ENCODE measurements around the gene GPRC5D.

- TF ChIP-seq RARB (CRISPR knock-in tag; IDR thresholded peaks at IDR 0.05) = no peak
- TF ChIP-seq PPARA (CRISPR knock-in tag; IDR thresholded peaks at IDR 0.05; ENCODE audit: borderline replicate concordance) = no peak
- no peak for TF ChIP-seq ZNF8 (CRISPR knock-in tag; IDR thresholded peaks at IDR 0.05)
- TF ChIP-seq ZNF565 (CRISPR knock-in tag; conservative IDR thresholded peaks at IDR 0.05; ENCODE audit: low read depth) = no peak
- no peak for TF ChIP-seq TOX (CRISPR knock-in tag; IDR thresholded peaks at IDR 0.05; ENCODE audit: borderline replicate concordance)
- no peak for TF ChIP-seq POU6F1 (CRISPR knock-in tag; IDR thresholded peaks at IDR 0.05; ENCODE audit: borderline replicate concordance, low read depth)
- TF ChIP-seq CSDC2 (CRISPR knock-in tag; IDR thresholded peaks at IDR 0.05) = no peak
- no peak for TF ChIP-seq PATZ1 (CRISPR knock-in tag; IDR thresholded peaks at IDR 0.05; ENCODE audit: borderline replicate concordance)
- no peak for TF ChIP-seq ARNTL (CRISPR knock-in tag; IDR thresholded peaks at IDR 0.05; ENCODE audit: borderline replicate concordance, low read depth)
- TF ChIP-seq TSHZ2 (CRISPR knock-in tag; IDR thresholded peaks at IDR 0.05) = no peak
- no peak for TF ChIP-seq ZFP30 (CRISPR knock-in tag; IDR thresholded peaks at IDR 0.05)
- no peak for TF ChIP-seq OSR1 (CRISPR knock-in tag; IDR thresholded peaks at IDR 0.05)
These were observed 35.6 kb downstream of the GPRC5D start for GRCh38 chr12:12916135-12916944.
